ENCODE data around the gene SH3BP2.

The SH3BP2 gene

GRCh38 chr4:2887343-2887742 is 94.5 kb downstream of the SH3BP2 start:
- no peak for DNase-seq

GRCh38 chr4:2888886-2889285 is 96.0 kb downstream of the SH3BP2 start:
- DNase-seq = no peak
